SK-N-SH treated with all-trans-retinoic acid at 6 μM for 48 hours (cell line): ENCODE measurements around the gene MARCKS.

ENCODE experiments used
- CSDC2 ChIP-seq: fragments of 250-450 bp; sonication (Bioruptor Pico); IDR thresholded peaks from 2 replicates; pipeline ENCODE4 v1.5.0; 2020; ENCODE audit warnings: mild to moderate bottlenecking, moderate library complexity
- CSRNP3 ChIP-seq: fragments of 250-450 bp; sonication (Bioruptor Pico); IDR thresholded peaks from 2 replicates; pipeline ENCODE4 v1.5.1; 2021; ENCODE audit warnings: mild to moderate bottlenecking, moderate library complexity
- TCF4 ChIP-seq: fragments of 250-450 bp; sonication (Bioruptor Pico); IDR thresholded peaks from 2 replicates; pipeline ENCODE4 v1.8.0; 2021; ENCODE audit warnings: mild to moderate bottlenecking, moderate library complexity, borderline replicate concordance
- ZFP30 ChIP-seq: fragments of 450-650 bp; formaldehyde crosslinking; IDR thresholded peaks from 2 replicates; pipeline ENCODE4 v1.5.0; 2022; ENCODE audit warnings: mild to moderate bottlenecking, moderate library complexity
- ZNF565 ChIP-seq: fragments of 450-650 bp; formaldehyde crosslinking; conservative IDR thresholded peaks from 2 replicates; pipeline ENCODE4 v1.5.0; 2020; ENCODE audit warnings: low read depth, mild to moderate bottlenecking, moderate library complexity
- ZNF8 ChIP-seq: fragments of 450-650 bp; formaldehyde crosslinking; IDR thresholded peaks from 2 replicates; pipeline ENCODE4 v1.5.0; 2020; ENCODE audit warnings: mild to moderate bottlenecking, moderate library complexity

- TF ChIP-seq ZNF565 (CRISPR knock-in tag) (no peak), CSRNP3 (no peak), CSDC2 (CRISPR knock-in tag) (no peak), ZNF8 (no peak), ZFP30 (CRISPR knock-in tag) (no peak), TCF4 (CRISPR knock-in tag) (no peak)
Observed at GRCh38 chr6:113858480-113859348, 1.6 kb downstream of the MARCKS start.
